T-helper 2 cell treated with Interferon-gamma antibody and Interleukin-4, amounts not matched to agents 100 ng/mL and 5 ng/mL, for 36 hours (primary cell): ENCODE results near the gene UBASH3B. TPM values are rescaled to one million over a fixed set of nuclear protein-coding genes. Genes with fewer than 3 reads are reported as not detected.

Source experiments
- intact Hi-C: fragments of 100-400 bp; cut with micrococcal nuclease; formaldehyde crosslinking; loops from one replicate; pipeline ENCODE4 v1.15.1; 2023
- total RNA-seq: library from RNA; stranded (reverse); gene quantifications from 2 replicates; pipeline ENCODE4 v1.2.3, GENCODE V29; 2022

The UBASH3B gene
- total RNA-seq, 1 donor from 2014 or later, result 22.9 TPM

GRCh38 chr11:122779047-122779629, 123.6 kb downstream of the UBASH3B start:
- intact Hi-C loops, result no loop called here

- intact Hi-C loops, result loop anchor here (2.0 kb wide), 1 partner anchor 24 kb away; no protein-coding TSS in a partner anchor
Measured at GRCh38 chr11:122780296-122780949, 124.9 kb downstream of the UBASH3B start.

GRCh38 chr11:122781378-122782195, 126.1 kb downstream of the UBASH3B start:
- intact Hi-C loops, result loop anchor here (1.0 to 2.0 kb wide), 4 partner anchors 25 to 201 kb away; no protein-coding TSS in a partner anchor

- intact Hi-C loops, result no loop called here
Measured at GRCh38 chr11:122782222-122782621, 126.7 kb downstream of the UBASH3B start.

DNA sequence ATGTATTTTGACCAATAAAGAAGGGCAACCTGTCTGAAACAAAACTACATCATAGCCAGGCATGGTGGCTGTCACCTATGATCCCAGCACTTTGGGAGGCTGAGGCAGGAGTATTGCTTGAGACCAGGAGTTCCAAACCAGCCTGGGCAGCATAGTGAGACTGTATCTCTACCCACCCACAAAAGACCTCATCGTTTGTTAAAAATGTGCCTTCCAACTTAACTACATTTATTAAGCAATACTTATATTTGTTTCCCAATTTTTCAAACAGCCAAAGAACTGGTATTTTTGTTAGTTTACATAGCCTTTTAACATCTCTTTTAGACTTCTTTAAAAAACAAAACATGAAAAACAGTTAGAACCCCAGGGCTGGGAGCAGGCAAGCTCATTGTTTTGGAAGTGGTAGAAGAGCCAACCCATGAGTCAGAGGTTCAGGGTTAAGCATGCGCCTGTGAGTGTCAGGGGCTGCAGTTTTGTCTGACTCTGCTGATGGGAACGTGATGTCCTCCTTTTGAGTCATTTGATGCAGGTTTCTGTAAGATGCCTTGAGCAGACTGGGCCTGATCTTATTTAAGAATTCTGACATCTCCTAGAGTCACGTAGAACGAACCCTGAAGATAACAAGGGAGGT, 128.9 kb downstream of the UBASH3B start:
- intact Hi-C loops, result no loop called here

GRCh38 chr11:122785031-122785541, 129.6 kb downstream of the UBASH3B start:
- intact Hi-C loops, result no loop called here

GRCh38 chr11:122786896-122787295, 131.4 kb downstream of the UBASH3B start:
- intact Hi-C loops, result no loop called here

GRCh38 chr11:122788781-122789535, 133.4 kb downstream of the UBASH3B start:
- intact Hi-C loops, result no loop called here

DNA sequence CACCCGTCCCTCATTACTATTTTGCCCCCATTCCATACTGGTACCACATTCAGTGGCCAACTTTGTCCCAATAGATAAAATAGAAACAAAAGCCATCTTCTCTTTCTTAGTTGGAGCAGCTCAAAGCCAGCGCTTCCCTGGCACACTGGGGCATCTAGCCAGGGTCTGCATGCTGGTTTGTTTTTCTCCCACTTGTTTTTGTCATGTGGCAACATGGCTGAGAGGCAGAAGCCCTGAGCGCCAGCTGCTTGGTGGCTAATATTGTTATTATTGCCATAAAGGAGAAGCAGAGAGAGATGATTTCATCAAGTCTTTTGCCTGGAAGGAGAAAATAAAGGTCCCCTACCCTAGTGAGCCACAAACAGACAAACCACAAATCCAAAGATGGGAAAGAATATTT, 134.4 kb downstream of the UBASH3B start:
- intact Hi-C loops, result no loop called here

DNA sequence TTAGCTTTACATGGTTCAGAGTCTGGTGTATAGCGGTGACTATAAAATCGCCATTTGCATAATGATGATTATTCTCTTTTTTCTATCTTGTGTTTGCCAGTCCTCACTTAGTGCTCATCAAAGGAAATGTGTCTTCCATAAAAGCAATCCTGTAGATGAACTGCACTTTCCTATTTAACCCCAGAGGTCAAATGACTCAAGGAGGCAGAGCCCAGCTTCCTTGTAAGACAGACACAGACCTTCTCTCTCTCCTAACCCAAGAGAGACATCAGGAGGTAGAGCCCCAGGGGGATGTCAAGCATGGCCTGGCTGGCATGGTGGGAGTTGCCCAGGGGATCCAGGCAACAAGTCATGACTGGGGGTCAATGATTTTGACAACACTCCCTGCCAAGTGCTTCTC, 135.9 kb downstream of the UBASH3B start:
- intact Hi-C loops, result no loop called here

DNA sequence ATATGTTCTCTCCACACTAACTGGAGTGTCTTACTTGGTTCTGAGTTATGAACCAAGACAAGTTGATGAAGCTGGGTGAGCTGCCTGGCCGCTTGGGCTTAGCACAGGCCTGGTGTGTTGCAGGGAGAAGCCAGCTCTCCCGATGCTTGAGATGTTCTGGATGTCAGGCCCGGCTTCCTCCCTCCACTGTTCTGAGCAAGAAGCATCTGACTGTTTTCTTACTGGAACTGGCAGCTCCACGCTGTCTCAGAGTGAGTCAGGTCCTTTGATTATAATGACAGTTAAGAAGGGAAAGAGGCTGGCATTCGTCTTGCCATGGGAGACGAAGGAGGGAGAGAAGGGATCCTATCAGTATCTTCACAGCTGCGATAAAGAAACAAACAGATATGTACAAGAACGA, 136.3 kb downstream of the UBASH3B start:
- intact Hi-C loops, result no loop called here

DNA sequence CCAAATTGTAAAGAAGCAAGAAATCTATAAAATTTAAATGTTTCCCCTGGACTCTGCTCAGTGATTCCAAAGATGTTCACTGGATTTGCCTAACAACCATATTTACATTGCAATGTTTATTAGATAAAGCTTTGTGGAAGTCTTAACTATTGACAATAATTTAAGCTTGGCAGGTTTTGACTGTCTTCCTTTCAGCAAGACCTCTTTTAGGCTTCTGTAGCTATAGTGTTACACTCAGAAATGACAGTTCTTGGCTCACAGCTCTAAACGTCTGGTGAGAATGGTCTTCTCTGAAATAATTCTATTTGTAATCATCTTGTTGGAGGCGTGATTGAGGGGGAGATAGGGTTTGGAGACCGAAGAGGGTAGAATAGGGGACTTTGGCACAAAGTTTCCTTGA, 138.0 kb downstream of the UBASH3B start:
- intact Hi-C loops, result no loop called here

GRCh38 chr11:122795307-122795706, 139.8 kb downstream of the UBASH3B start:
- intact Hi-C loops, result loop anchor here (5.0 kb wide), 1 partner anchor 227 kb away; no protein-coding TSS in a partner anchor

DNA sequence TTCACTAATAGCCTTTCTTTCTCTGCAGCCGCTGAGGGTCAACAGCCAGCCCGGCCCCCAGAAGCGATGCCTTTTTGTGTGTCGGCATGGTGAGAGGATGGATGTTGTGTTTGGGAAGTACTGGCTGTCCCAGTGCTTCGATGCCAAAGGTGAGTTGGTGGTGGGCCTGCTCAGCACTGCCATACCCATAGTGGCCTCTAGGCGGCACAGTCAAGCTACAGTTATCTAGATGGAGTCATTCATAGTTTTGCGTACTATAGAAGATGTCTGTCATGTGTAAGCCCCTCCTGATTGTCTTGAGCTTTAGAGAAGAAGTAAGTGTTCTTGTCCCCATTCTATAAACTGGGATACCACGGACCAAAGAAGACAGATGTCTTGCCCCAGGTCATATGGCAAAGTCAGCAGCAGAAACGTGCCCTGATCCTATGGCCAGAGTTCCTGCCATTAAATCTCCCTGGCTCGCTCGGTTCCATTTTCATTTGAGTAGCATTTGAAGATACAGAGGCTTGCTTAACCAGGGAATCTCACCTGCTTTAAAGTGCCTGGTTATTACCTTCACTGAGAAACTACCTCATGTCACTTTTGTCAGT, 140.7 kb downstream of the UBASH3B start:
- intact Hi-C loops, result loop anchor here (1.0 to 5.0 kb wide), 2 partner anchors 58 to 226 kb away; no protein-coding TSS in a partner anchor

GRCh38 chr11:122797651-122798050, 142.1 kb downstream of the UBASH3B start:
- intact Hi-C loops, result loop anchor here (5.0 kb wide), 1 partner anchor 225 kb away; no protein-coding TSS in a partner anchor

- intact Hi-C loops, result loop anchor here (5.0 kb wide), 1 partner anchor 223 kb away; no protein-coding TSS in a partner anchor
Measured at GRCh38 chr11:122799406-122800105, 144.0 kb downstream of the UBASH3B start.

DNA sequence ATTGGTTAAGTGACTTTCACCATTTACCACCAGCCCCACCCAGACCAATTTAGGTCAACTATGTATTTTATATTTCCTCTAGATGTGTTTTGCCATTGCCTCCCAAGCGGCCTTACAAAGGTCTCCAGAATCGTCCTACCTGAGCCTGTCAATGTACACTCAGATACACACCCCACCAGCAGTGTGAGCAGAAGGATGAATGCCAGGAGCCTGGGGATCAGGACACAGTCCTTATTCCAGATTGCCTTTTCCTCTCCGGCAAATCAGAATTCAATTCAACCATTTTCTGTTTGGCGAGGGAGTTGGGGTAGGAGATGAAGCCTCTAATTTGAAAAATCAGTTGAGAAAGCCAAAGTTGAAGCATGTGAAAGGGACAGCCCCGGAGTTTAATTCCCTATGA, 147.4 kb downstream of the UBASH3B start:
- intact Hi-C loops, result no loop called here

- intact Hi-C loops, result no loop called here
Measured at GRCh38 chr11:122803306-122803705, 147.8 kb downstream of the UBASH3B start.

- intact Hi-C loops, result no loop called here
Measured at GRCh38 chr11:122803716-122804115, 148.2 kb downstream of the UBASH3B start.
